ENCODE data around the gene C21orf58. TPM values are rescaled to one million over a fixed set of nuclear protein-coding genes. Genes with fewer than 3 reads are reported as not detected.

Gene C21orf58
- total RNA-seq, 1 experiment from 2014 or later = 12.7 TPM

GRCh38 chr21:46347203-46347550 lies 23.5 kb upstream of the C21orf58 start:
- H3K9me3 ChIP-seq (ENCODE audit: control insufficient read depth, insufficient read depth, low read depth, low read length) = no peaks in the 10 kb centered on the region
- no TSS peak for BruUV-seq (replicated peaks)
- intact Hi-C loops (cut with micrococcal nuclease; ENCODE audit: unreplicated experiment) = no loop called here
- no peak overlapping the region for H3K4me3 ChIP-seq (ENCODE audit: low read depth in 2 of 2, low read length in 2 of 2)
- TF ChIP-seq, protein P1, sequence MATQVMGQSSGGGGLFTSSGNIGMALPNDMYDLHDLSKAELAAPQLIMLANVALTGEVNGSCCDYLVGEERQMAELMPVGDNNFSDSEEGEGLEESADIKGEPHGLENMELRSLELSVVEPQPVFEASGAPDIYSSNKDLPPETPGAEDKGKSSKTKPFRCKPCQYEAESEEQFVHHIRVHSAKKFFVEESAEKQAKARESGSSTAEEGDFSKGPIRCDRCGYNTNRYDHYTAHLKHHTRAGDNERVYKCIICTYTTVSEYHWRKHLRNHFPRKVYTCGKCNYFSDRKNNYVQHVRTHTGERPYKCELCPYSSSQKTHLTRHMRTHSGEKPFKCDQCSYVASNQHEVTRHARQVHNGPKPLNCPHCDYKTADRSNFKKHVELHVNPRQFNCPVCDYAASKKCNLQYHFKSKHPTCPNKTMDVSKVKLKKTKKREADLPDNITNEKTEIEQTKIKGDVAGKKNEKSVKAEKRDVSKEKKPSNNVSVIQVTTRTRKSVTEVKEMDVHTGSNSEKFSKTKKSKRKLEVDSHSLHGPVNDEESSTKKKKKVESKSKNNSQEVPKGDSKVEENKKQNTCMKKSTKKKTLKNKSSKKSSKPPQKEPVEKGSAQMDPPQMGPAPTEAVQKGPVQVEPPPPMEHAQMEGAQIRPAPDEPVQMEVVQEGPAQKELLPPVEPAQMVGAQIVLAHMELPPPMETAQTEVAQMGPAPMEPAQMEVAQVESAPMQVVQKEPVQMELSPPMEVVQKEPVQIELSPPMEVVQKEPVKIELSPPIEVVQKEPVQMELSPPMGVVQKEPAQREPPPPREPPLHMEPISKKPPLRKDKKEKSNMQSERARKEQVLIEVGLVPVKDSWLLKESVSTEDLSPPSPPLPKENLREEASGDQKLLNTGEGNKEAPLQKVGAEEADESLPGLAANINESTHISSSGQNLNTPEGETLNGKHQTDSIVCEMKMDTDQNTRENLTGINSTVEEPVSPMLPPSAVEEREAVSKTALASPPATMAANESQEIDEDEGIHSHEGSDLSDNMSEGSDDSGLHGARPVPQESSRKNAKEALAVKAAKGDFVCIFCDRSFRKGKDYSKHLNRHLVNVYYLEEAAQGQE (IDR thresholded peaks at IDR 0.05; ENCODE audit: insufficient read depth in 1 of 2, low read depth in 2 of 2, low read length in 1 of 2) = no peak
- no peak for TF ChIP-seq SIN3A (IDR thresholded peaks at IDR 0.05; ENCODE audit: borderline replicate concordance, insufficient read depth, low read depth, low read length)
- TF ChIP-seq, protein P2, sequence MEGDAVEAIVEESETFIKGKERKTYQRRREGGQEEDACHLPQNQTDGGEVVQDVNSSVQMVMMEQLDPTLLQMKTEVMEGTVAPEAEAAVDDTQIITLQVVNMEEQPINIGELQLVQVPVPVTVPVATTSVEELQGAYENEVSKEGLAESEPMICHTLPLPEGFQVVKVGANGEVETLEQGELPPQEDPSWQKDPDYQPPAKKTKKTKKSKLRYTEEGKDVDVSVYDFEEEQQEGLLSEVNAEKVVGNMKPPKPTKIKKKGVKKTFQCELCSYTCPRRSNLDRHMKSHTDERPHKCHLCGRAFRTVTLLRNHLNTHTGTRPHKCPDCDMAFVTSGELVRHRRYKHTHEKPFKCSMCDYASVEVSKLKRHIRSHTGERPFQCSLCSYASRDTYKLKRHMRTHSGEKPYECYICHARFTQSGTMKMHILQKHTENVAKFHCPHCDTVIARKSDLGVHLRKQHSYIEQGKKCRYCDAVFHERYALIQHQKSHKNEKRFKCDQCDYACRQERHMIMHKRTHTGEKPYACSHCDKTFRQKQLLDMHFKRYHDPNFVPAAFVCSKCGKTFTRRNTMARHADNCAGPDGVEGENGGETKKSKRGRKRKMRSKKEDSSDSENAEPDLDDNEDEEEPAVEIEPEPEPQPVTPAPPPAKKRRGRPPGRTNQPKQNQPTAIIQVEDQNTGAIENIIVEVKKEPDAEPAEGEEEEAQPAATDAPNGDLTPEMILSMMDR (IDR thresholded peaks at IDR 0.05) = no peak
- no peak for TF ChIP-seq POLR2AphosphoS5 (IDR thresholded peaks at IDR 0.05; ENCODE audit: low read depth, low read length)
- TF ChIP-seq TCF7L2 (IDR thresholded peaks at IDR 0.05; ENCODE audit: low read depth, low read length) = no peak
- ChIA-PET POLR2A (no interaction called here), CTCF (no interaction called here)
- in situ Hi-C loops (cut with HindIII; ENCODE audit: low pct_unique_long_range_greater_than_20kb, low sequenced_read_pairs) = no loop called here
- H3K36me3 ChIP-seq (ENCODE audit: control insufficient read depth, insufficient read depth, low read length) = peaks cover 10% of the 10 kb centered on the region; the same call in 1 of the 2 replicates
- ATAC-seq = no peak
- no peaks in the 10 kb centered on the region for H3K4me1 ChIP-seq (ENCODE audit: control insufficient read depth, insufficient read depth, low read length)
- H3K27me3 ChIP-seq (ENCODE audit: control insufficient read depth, insufficient read depth, low read length) = no peaks in the 10 kb centered on the region
- no peak overlapping the region for H3K27ac ChIP-seq (ENCODE audit: low read length)
- no peak for DNase-seq (ENCODE audit: low read depth, low spot score)

DNA sequence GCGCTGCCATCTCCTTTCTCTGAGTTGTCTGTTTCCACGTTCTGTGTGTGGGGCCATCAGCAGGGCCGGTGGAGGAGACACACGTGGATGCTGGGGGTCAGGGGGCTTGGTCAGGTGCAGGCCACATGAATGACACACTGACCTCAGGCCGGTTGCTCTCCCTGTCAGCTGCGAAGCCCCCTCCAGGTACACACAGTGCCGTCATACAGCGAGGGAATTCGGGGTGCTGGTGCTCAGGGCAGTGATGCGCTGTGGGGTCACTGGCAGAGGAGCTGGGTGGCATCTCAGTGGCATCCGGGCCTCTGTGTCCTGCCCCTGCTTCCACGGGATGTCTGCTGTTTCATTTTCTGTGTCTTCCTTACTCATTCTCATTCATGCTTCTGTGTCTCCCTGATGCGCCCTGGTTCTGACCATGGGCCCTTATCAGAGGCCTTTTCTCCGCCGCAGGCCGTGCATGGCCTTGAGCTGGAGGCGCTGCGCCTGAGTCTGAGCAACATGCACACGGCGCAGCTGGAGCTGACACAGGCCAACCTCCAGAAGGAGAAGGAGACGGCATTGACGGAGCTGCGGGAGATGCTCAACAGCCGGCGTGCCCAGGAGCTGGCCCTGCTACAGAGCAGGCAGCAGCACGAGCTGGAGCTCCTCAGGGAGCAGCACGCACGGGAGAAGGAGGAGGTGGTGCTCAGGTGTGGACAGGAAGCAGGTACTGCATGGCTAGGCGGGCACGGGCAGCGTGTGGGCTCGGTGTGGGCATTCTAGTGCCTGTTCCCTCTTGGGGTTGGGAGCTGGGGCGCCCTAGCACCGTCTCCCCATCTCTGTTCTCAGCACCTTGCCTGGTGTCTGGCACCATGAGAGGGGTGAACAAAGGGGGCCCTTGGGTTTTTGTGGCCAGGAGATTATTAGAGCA lies 22.9 kb upstream of the C21orf58 start:
- in situ Hi-C loops (cut with HindIII; ENCODE audit: low pct_unique_long_range_greater_than_20kb, low sequenced_read_pairs) (no loop called here), intact Hi-C loops (cut with micrococcal nuclease; ENCODE audit: unreplicated experiment) (no loop called here)
- no peaks in the 10 kb centered on the region for H3K27me3 ChIP-seq (ENCODE audit: control insufficient read depth, insufficient read depth, low read length)
- ChIA-PET CTCF (no interaction called here), POLR2A (no interaction called here)
- no peak for DNase-seq (ENCODE audit: low read depth, low spot score)
- H3K9me3 ChIP-seq (ENCODE audit: control insufficient read depth, insufficient read depth, low read depth, low read length) = no peaks in the 10 kb centered on the region
- no peak overlapping the region for H3K4me3 ChIP-seq (ENCODE audit: low read depth in 2 of 2, low read length in 2 of 2)
- no peak overlapping the region for H3K27ac ChIP-seq (ENCODE audit: low read length)
- BruUV-seq (replicated peaks) = no TSS peak
- TF ChIP-seq TCF7L2 (IDR thresholded peaks at IDR 0.05; ENCODE audit: low read depth, low read length) = no peak
- TF ChIP-seq, protein P2 (IDR thresholded peaks at IDR 0.05) = no peak
- no peak for TF ChIP-seq SIN3A (IDR thresholded peaks at IDR 0.05; ENCODE audit: borderline replicate concordance, insufficient read depth, low read depth, low read length)
- TF ChIP-seq, protein P1 (IDR thresholded peaks at IDR 0.05; ENCODE audit: insufficient read depth in 1 of 2, low read depth in 2 of 2, low read length in 1 of 2) = no peak
- no peak for ATAC-seq
- H3K36me3 ChIP-seq (ENCODE audit: control insufficient read depth, insufficient read depth, low read length) = peaks cover 10% of the 10 kb centered on the region; the same call in 1 of the 2 replicates
- H3K4me1 ChIP-seq (ENCODE audit: control insufficient read depth, insufficient read depth, low read length) = no peaks in the 10 kb centered on the region

Data from Panc1 (cell line).